CD14-positive monocyte (primary cell): Measurements from ENCODE around the gene PRODH2. TPM values are rescaled to one million over a fixed set of nuclear protein-coding genes. Genes with fewer than 3 reads are reported as not detected.

Experiments used
- DNase-seq, 3 donors: peaks; one replicate each; pipeline ENCODE4 v3.0.0-alpha.2; 2011 to 2022
- H2AFZ ChIP-seq: 2 replicates; pipeline ENCODE4 v1.6.0; 2012; ENCODE audit warnings: mild to moderate bottlenecking, low read depth, low read length, inconsistent platforms; ENCODE audit not compliant: insufficient read depth, poor library complexity, severe bottlenecking
- H3K27ac ChIP-seq, 2 donors: 1 replicate in 1 of 2; 2 replicates in 1 of 2; pipeline ENCODE4 v1.5.1; 2012 to 2013; ENCODE audit warnings: low read length in 2 of 2, control low read depth in 1 of 2, inconsistent platforms in 1 of 2, low read depth in 1 of 2, mild to moderate bottlenecking in 1 of 2
- H3K27me3 ChIP-seq, 2 donors: one replicate each; pipeline versions ENCODE4 v1.6.0 to v1.6.1; 2011 to 2013; ENCODE audit warnings: low read length in 2 of 2; ENCODE audit not compliant: control insufficient read depth in 2 of 2, insufficient read depth in 2 of 2
- H3K36me3 ChIP-seq, 2 donors: replicated peaks in 1 of 2; 1 replicate in 1 of 2; 2 replicates in 1 of 2; pipeline versions ENCODE4 v1.5.1 to v1.6.1; 2012 to 2013; ENCODE audit warnings: low read length in 2 of 2, control low read depth in 1 of 2, inconsistent platforms in 1 of 2, mild to moderate bottlenecking in 1 of 2; ENCODE audit not compliant: insufficient read depth in 2 of 2, control insufficient read depth in 1 of 2
- H3K4me1 ChIP-seq, 2 donors: 1 replicate in 1 of 2; 2 replicates in 1 of 2; pipeline versions ENCODE4 v1.5.1 to v1.6.1; 2012 to 2013; ENCODE audit warnings: low read length in 2 of 2, control low read depth in 1 of 2, inconsistent platforms in 1 of 2, mild to moderate bottlenecking in 1 of 2, moderate library complexity in 1 of 2; ENCODE audit not compliant: insufficient read depth in 2 of 2, control insufficient read depth in 1 of 2
- H3K4me2 ChIP-seq: replicated peaks from 2 replicates; pipeline ENCODE3; 2012; ENCODE audit warnings: low read length, moderate library complexity, mild to moderate bottlenecking; ENCODE audit not compliant: poor library complexity, severe bottlenecking; ENCODE audit errors: extremely low read depth
- H3K4me3 ChIP-seq, 3 experiments: fragments of 200-600 bp in 1 of 3; sonication (generic) in 1 of 3; replicated peaks in 1 of 3; 1 replicate in 2 of 3; 2 replicates in 1 of 3; pipeline ENCODE4 v1.5.1; 2011 to 2013; ENCODE audit warnings: low read length in 3 of 3, mild to moderate bottlenecking in 3 of 3, control low read depth in 2 of 3, low read depth in 2 of 3, inconsistent platforms in 1 of 3, moderate library complexity in 1 of 3
- H3K79me2 ChIP-seq: 2 replicates; pipeline ENCODE4 v1.6.0; 2012; ENCODE audit warnings: mild to moderate bottlenecking, control low read depth, inconsistent platforms, low read length, moderate library complexity; ENCODE audit not compliant: insufficient read depth
- H3K9ac ChIP-seq: 2 replicates; pipeline ENCODE4 v1.6.0; 2017; ENCODE audit warnings: low read length, mild to moderate bottlenecking; ENCODE audit not compliant: insufficient read depth, poor library complexity, severe bottlenecking
- H3K9me3 ChIP-seq, 2 donors: replicated peaks in 1 of 2; 1 replicate in 1 of 2; 2 replicates in 1 of 2; pipeline versions ENCODE4 v1.5.1 to v1.6.1; 2012 to 2013; ENCODE audit warnings: low read length in 2 of 2, control low read depth in 1 of 2; ENCODE audit not compliant: control insufficient read depth in 1 of 2, insufficient read depth in 1 of 2
- H4K20me1 ChIP-seq: 2 replicates; pipeline ENCODE4 v1.6.0; 2012; ENCODE audit warnings: mild to moderate bottlenecking, low read length, control low read depth, moderate library complexity; ENCODE audit not compliant: insufficient read depth
- H3K27ac Mint-ChIP-seq, 7 donors: one replicate each; pipeline ENCODE4 v1.8.0; 2020; ENCODE audit warnings: mild to moderate bottlenecking in 7 of 7, mixed read lengths in 7 of 7, moderate library complexity in 6 of 7, inconsistent platforms in 2 of 7
- H3K27me3 Mint-ChIP-seq, 3 donors: one replicate each; pipeline ENCODE4 v1.8.0; 2021 to 2022; ENCODE audit warnings: low read depth in 3 of 3, mild to moderate bottlenecking in 3 of 3, mixed read lengths in 3 of 3, moderate library complexity in 3 of 3, inconsistent platforms in 1 of 3
- H3K36me3 Mint-ChIP-seq, 2 donors: one replicate each; pipeline ENCODE4 v1.8.0; 2020; ENCODE audit warnings: mixed read lengths in 2 of 2, inconsistent platforms in 1 of 2, mild to moderate bottlenecking in 1 of 2
- H3K4me1 Mint-ChIP-seq: one replicate; pipeline ENCODE4 v1.8.0; 2020; ENCODE audit warnings: mild to moderate bottlenecking, mixed read lengths
- H3K4me3 Mint-ChIP-seq, 2 donors: one replicate each; pipeline ENCODE4 v1.8.0; 2020; ENCODE audit warnings: mild to moderate bottlenecking in 2 of 2, mixed read lengths in 2 of 2, moderate library complexity in 1 of 2
- H3K9me3 Mint-ChIP-seq, 7 donors: one replicate each; pipeline ENCODE4 v1.8.0; 2020 to 2022; ENCODE audit warnings: mixed read lengths in 7 of 7, mild to moderate bottlenecking in 6 of 7, moderate library complexity in 6 of 7, inconsistent platforms in 2 of 7
- CTCF ChIP-seq: fragments of 200-600 bp; IDR thresholded peaks from one replicate; pipeline ENCODE4 v1.8.0; 2022; ENCODE audit warnings: antibody characterized with exemption, mild to moderate bottlenecking
- WGBS: methylation state at CpG from one replicate; pipeline ENCODE4 v1.1.5; 2013; ENCODE audit warnings: missing lambda C conversion rate; ENCODE audit not compliant: insufficient coverage; 5-methylcytosine and 5-hydroxymethylcytosine counted together
- intact Hi-C, 2 donors: fragments of 100-400 bp; cut with micrococcal nuclease; formaldehyde crosslinking; loops; one replicate each; pipeline versions ENCODE4 v1.15.0 to v1.15.1; 2023
- polyA plus RNA-seq, 3 donors: library from polyadenylated mRNA; depleted of rRNA in 1 of 3; unstranded in 2 of 3; stranded (reverse) in 1 of 3; fragments of 300-500 nt in 2 of 3; fragments of >200 nt in 1 of 3; fragmentation: Illumina TruSeq in 2 of 3; gene quantifications; 1 replicate in 2 of 3; 2 replicates in 1 of 3; pipeline ENCODE4 v1.2.3, GENCODE V29; 2012 to 2021

PRODH2 gene
- polyA plus RNA-seq, 3 donors = not detected

- Histone ChIP-seq H3K4me1 (no peaks in the 10 kb centered on the region), H3K27ac (no peak overlapping the region), H3K9ac (no peak overlapping the region), H3K9me3 (peaks cover 2 to 6% of the 10 kb centered on the region in 2 donors), H3K36me3 (no peaks in the 10 kb centered on the region), H3K4me2 (no peak overlapping the region), H2AFZ (no peak overlapping the region), H3K4me3 (no peak overlapping the region), H4K20me1 (no peaks in the 10 kb centered on the region), H3K27me3 (no peaks in the 10 kb centered on the region), H3K79me2 (no peaks in the 10 kb centered on the region)
- peaks cover 0 to 7% (median 2%) of the 10 kb centered on the region in 7 donors for H3K9me3 Mint-ChIP-seq
- intact Hi-C loops = no loop called here
- H3K27ac Mint-ChIP-seq = no peak overlapping the region
- peaks cover 0 to 27% (median 18%) of the 10 kb centered on the region in 3 donors for H3K27me3 Mint-ChIP-seq
- H3K4me3 Mint-ChIP-seq = no peak overlapping the region
- 60% methylated on average over 3 of the region's 7 CpGs for WGBS
- H3K4me1 Mint-ChIP-seq = no peaks in the 10 kb centered on the region
- H3K36me3 Mint-ChIP-seq = no peaks in the 10 kb centered on the region
- DNase-seq = no peak
- no peak for TF ChIP-seq CTCF
Measured at GRCh38 chr19:35833972-35834371, 21.3 kb upstream of the PRODH2 start.

GRCh38 chr19:35832054-35832453 lies 19.4 kb upstream of the PRODH2 start:
- no peak for DNase-seq
- Mint-ChIP-seq H3K27me3 (peaks cover 0 to 25% (median 16%) of the 10 kb centered on the region in 3 donors), H3K36me3 (no peaks in the 10 kb centered on the region), H3K27ac (no peak overlapping the region), H3K4me1 (no peaks in the 10 kb centered on the region), H3K4me3 (no peak overlapping the region), H3K9me3 (no peaks in the 10 kb centered on the region)
- TF ChIP-seq CTCF = no peak
- Histone ChIP-seq H4K20me1 (no peaks in the 10 kb centered on the region), H3K9me3 (no peaks in the 10 kb centered on the region), H3K79me2 (no peaks in the 10 kb centered on the region), H3K4me1 (no peaks in the 10 kb centered on the region), H3K4me3 (no peak overlapping the region), H3K4me2 (no peak overlapping the region), H3K27ac (no peak overlapping the region), H2AFZ (no peak overlapping the region), H3K36me3 (no peaks in the 10 kb centered on the region), H3K9ac (no peak overlapping the region), H3K27me3 (no peaks in the 10 kb centered on the region)
- intact Hi-C loops = no loop called here
- WGBS = 81% methylated on average over 3 of the region's 4 CpGs
